Measurements from ENCODE around the gene FNBP1. TPM values are rescaled to one million over a fixed set of nuclear protein-coding genes. Genes with fewer than 3 reads are reported as not detected.

Gene FNBP1
- total and polyA plus RNA-seq, 2 of the 13 experiments (the other 11 are each of a cell fraction or from before 2014, with no cell fraction given): 5.4 to 19.5 TPM

- TF ChIP-seq, protein P1, sequence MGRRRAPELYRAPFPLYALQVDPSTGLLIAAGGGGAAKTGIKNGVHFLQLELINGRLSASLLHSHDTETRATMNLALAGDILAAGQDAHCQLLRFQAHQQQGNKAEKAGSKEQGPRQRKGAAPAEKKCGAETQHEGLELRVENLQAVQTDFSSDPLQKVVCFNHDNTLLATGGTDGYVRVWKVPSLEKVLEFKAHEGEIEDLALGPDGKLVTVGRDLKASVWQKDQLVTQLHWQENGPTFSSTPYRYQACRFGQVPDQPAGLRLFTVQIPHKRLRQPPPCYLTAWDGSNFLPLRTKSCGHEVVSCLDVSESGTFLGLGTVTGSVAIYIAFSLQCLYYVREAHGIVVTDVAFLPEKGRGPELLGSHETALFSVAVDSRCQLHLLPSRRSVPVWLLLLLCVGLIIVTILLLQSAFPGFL (CRISPR knock-in tag; IDR thresholded peaks at IDR 0.05): no peak
- TF ChIP-seq TARDBP (CRISPR knock-in tag; IDR thresholded peaks at IDR 0.05) (no peak), FOXO4 (CRISPR knock-in tag; conservative IDR thresholded peaks at IDR 0.05) (no peak), ARNTL (CRISPR knock-in tag; IDR thresholded peaks at IDR 0.05) (peak; percentile 70), PRDM15 (CRISPR knock-in tag; IDR thresholded peaks at IDR 0.05) (peak; percentile 85), ZNF180 (CRISPR knock-in tag; IDR thresholded peaks at IDR 0.05; ENCODE audit: borderline replicate concordance, low read depth) (no peak), RFX3 (CRISPR knock-in tag; IDR thresholded peaks at IDR 0.05) (no peak), BCL3 (CRISPR knock-in tag; IDR thresholded peaks at IDR 0.05) (0 out of 2 replicates have a peak, but pooled peaks have one; percentile 81), NCOA2 (CRISPR knock-in tag; IDR thresholded peaks at IDR 0.05) (no peak), RFX5 (IDR thresholded peaks at IDR 0.05; ENCODE audit: low read depth, low read length) (no peak), IRF2 (CRISPR knock-in tag; IDR thresholded peaks at IDR 0.05) (no peak), KAT2B (IDR thresholded peaks at IDR 0.05; ENCODE audit: borderline replicate concordance, low read depth, low read length) (no peak), ZNF577 (CRISPR knock-in tag; IDR thresholded peaks at IDR 0.05; ENCODE audit: borderline replicate concordance, low read depth) (no peak), E2F1 (CRISPR knock-in tag; IDR thresholded peaks at IDR 0.05) (no peak)
- TF ChIP-seq, protein P2, sequence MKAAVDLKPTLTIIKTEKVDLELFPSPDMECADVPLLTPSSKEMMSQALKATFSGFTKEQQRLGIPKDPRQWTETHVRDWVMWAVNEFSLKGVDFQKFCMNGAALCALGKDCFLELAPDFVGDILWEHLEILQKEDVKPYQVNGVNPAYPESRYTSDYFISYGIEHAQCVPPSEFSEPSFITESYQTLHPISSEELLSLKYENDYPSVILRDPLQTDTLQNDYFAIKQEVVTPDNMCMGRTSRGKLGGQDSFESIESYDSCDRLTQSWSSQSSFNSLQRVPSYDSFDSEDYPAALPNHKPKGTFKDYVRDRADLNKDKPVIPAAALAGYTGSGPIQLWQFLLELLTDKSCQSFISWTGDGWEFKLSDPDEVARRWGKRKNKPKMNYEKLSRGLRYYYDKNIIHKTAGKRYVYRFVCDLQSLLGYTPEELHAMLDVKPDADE (CRISPR knock-in tag; IDR thresholded peaks at IDR 0.05): no peak
- TF ChIP-seq, protein P3, sequence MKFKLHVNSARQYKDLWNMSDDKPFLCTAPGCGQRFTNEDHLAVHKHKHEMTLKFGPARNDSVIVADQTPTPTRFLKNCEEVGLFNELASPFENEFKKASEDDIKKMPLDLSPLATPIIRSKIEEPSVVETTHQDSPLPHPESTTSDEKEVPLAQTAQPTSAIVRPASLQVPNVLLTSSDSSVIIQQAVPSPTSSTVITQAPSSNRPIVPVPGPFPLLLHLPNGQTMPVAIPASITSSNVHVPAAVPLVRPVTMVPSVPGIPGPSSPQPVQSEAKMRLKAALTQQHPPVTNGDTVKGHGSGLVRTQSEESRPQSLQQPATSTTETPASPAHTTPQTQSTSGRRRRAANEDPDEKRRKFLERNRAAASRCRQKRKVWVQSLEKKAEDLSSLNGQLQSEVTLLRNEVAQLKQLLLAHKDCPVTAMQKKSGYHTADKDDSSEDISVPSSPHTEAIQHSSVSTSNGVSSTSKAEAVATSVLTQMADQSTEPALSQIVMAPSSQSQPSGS (CRISPR knock-in tag; IDR thresholded peaks at IDR 0.05): peak; percentile 18; the same call in 1 of the 2 replicates
Observed at GRCh38 chr9:130043654-130044623, 950 bp upstream of the FNBP1 start (continued).
